ENCODE results near the gene TAAR2.

The TAAR2 gene

GRCh38 chr6:132624175-132624574 lies at the start of gene TAAR2:
Gene TAAR2, minus strand, starts transcription at chr6:132624275. Its CDS starts 0 bp downstream, at chr6:132624275.
- no peak within 1 kb of the TSS for H3K4me3 ChIP-seq (ENCODE audit: low read depth, low read length)
- TF ChIP-seq CTCF (IDR thresholded peaks at IDR 0.05; ENCODE audit: control insufficient read depth, extremely low read depth, insufficient read depth), result no peak
- DNase-seq (ENCODE audit: low read depth), result no peak

GRCh38 chr6:132673376-132674094 lies 49.5 kb upstream of the TAAR2 start:
- no peak for TF ChIP-seq CTCF (IDR thresholded peaks at IDR 0.05; ENCODE audit: control insufficient read depth, extremely low read depth, insufficient read depth)
- H3K4me3 ChIP-seq (ENCODE audit: low read depth, low read length), result no peak overlapping the region
- no peak for DNase-seq (ENCODE audit: low read depth)

GRCh38 chr6:132671295-132671694 lies 47.2 kb upstream of the TAAR2 start:
- H3K4me3 ChIP-seq (ENCODE audit: low read depth, low read length), result no peak overlapping the region
- TF ChIP-seq CTCF (IDR thresholded peaks at IDR 0.05; ENCODE audit: control insufficient read depth, extremely low read depth, insufficient read depth), result no peak
- DNase-seq (ENCODE audit: low read depth), result no peak

GRCh38 chr6:132669690-132670291 lies 45.7 kb upstream of the TAAR2 start:
- DNase-seq (ENCODE audit: low read depth), result no peak
- no peak overlapping the region for H3K4me3 ChIP-seq (ENCODE audit: low read depth, low read length)
- peak; percentile 44 for TF ChIP-seq CTCF (IDR thresholded peaks at IDR 0.05; ENCODE audit: control insufficient read depth, extremely low read depth, insufficient read depth)

GRCh38 chr6:132666118-132666517 lies 42.0 kb upstream of the TAAR2 start:
- TF ChIP-seq CTCF (IDR thresholded peaks at IDR 0.05; ENCODE audit: control insufficient read depth, extremely low read depth, insufficient read depth), result no peak
- no peak for DNase-seq (ENCODE audit: low read depth)
- H3K4me3 ChIP-seq (ENCODE audit: low read depth, low read length), result no peak overlapping the region

GRCh38 chr6:132664309-132665034 lies 40.4 kb upstream of the TAAR2 start:
- TF ChIP-seq CTCF (IDR thresholded peaks at IDR 0.05; ENCODE audit: control insufficient read depth, extremely low read depth, insufficient read depth), result no peak
- no peak for DNase-seq (ENCODE audit: low read depth)
- no peak overlapping the region for H3K4me3 ChIP-seq (ENCODE audit: low read depth, low read length)

Measured in LNCaP clone FGC (cell line).